OCI-LY3 (cell line): Measurements from ENCODE around the gene ANGPTL1.

Experiments
- H2AFZ ChIP-seq: fragments of 200-600, 300-600 bp; shearing (Covaris generic); 2 replicates; pipeline ENCODE4 v1.6.0; 2014; ENCODE audit warnings: antibody characterized with exemption, low read depth, low read length
- H3K27ac ChIP-seq: fragments of 200-600, 300-600 bp; sonication (generic); 2 replicates; pipeline ENCODE4 v1.5.1; 2014; ENCODE audit warnings: mild to moderate bottlenecking, low read length, moderate library complexity, mixed read lengths
- H3K27me3 ChIP-seq: fragments of 200-600, 300-600 bp; sonication (generic); 2 replicates; pipeline ENCODE4 v1.6.1; 2014; ENCODE audit warnings: low read depth, low read length, mixed read lengths
- H3K36me3 ChIP-seq: fragments of 200-600, 300-600 bp; sonication (generic); replicated peaks from 2 replicates; pipeline ENCODE3; 2014; ENCODE audit warnings: low read depth, low read length, mixed read lengths
- H3K4me1 ChIP-seq: fragments of 300-600, 200-600 bp; sonication (generic); 2 replicates; pipeline ENCODE4 v1.6.1; 2014; ENCODE audit warnings: low read length, mixed read lengths
- H3K4me2 ChIP-seq: fragments of 200-600, 300-600 bp; sonication (generic); 2 replicates; pipeline ENCODE4 v1.6.1; 2014; ENCODE audit warnings: low read length, mixed read lengths
- H3K4me3 ChIP-seq: fragments of 300-600, 200-600 bp; sonication (generic); 2 replicates; pipeline ENCODE4 v1.5.1; 2014; ENCODE audit warnings: antibody characterized with exemption, mild to moderate bottlenecking, low read length, moderate library complexity
- H3K79me2 ChIP-seq: fragments of 300-600, 200-600 bp; shearing (Covaris generic); 2 replicates; pipeline ENCODE4 v1.6.1; 2014; ENCODE audit warnings: mild to moderate bottlenecking, low read length, mixed read lengths
- H3K9ac ChIP-seq: fragments of 300-600, 200-600 bp; shearing (Covaris generic); 2 replicates; pipeline ENCODE4 v1.6.0; 2014; ENCODE audit warnings: mild to moderate bottlenecking, low read length, moderate library complexity
- H3K9me3 ChIP-seq: fragments of 200-600, 300-600 bp; shearing (Covaris generic); 2 replicates; pipeline ENCODE4 v1.6.1; 2014; ENCODE audit warnings: low read length, mixed read lengths; ENCODE audit not compliant: insufficient read depth
- H4K20me1 ChIP-seq: fragments of 200-600, 300-600 bp; sonication (generic); 2 replicates; pipeline ENCODE4 v1.6.1; 2016; ENCODE audit warnings: low read length, mixed read lengths; ENCODE audit not compliant: insufficient read depth
- EZH2phosphoT487 ChIP-seq: fragments of 200-600 bp; shearing (Covaris generic); IDR thresholded peaks from 2 replicates; pipeline ENCODE4 v1.6.1; 2018; ENCODE audit warnings: antibody characterized with exemption, mixed run types, low read depth
- TF ChIP-seq, protein P1 (sequence below): fragments of 200-600, 300-600 bp; sonication (generic); IDR thresholded peaks from 2 replicates; pipeline ENCODE4 v1.5.1; 2014; ENCODE audit warnings: antibody characterized with exemption, low read length, low read depth

The ANGPTL1 gene

DNA sequence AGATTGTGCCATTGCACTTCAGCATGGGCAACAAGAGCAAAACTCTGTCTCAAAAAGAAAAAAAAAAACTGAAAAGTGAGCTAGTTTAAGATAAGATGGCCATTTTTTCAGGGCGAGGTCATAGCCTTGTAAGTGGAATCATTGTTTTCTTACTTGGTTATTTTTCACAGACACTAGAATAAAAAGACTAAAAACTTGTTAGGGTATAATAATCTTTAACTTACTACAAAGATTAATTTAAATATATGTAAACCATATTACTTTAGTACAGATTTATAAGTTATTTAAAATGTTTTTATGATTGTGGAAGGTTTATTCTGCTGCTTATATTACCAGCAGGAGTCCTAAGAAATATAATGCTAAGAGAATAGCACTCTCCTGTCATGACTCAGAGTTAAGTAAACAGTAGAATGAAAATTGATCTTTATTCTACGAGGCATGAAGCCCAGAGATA lies 23.5 kb downstream of the ANGPTL1 start:
- Histone ChIP-seq H3K27me3 (no peaks in the 10 kb centered on the region), H3K4me3 (no peak overlapping the region), H3K4me2 (no peak overlapping the region), H3K36me3 (no peaks in the 10 kb centered on the region), H3K9me3 (no peaks in the 10 kb centered on the region), H3K4me1 (no peaks in the 10 kb centered on the region), H3K27ac (no peak overlapping the region), H3K9ac (no peak overlapping the region), H3K79me2 (no peaks in the 10 kb centered on the region), H2AFZ (no peak overlapping the region), H4K20me1 (no peaks in the 10 kb centered on the region)
- TF ChIP-seq EZH2phosphoT487 = no peak
- TF ChIP-seq, protein P1, sequence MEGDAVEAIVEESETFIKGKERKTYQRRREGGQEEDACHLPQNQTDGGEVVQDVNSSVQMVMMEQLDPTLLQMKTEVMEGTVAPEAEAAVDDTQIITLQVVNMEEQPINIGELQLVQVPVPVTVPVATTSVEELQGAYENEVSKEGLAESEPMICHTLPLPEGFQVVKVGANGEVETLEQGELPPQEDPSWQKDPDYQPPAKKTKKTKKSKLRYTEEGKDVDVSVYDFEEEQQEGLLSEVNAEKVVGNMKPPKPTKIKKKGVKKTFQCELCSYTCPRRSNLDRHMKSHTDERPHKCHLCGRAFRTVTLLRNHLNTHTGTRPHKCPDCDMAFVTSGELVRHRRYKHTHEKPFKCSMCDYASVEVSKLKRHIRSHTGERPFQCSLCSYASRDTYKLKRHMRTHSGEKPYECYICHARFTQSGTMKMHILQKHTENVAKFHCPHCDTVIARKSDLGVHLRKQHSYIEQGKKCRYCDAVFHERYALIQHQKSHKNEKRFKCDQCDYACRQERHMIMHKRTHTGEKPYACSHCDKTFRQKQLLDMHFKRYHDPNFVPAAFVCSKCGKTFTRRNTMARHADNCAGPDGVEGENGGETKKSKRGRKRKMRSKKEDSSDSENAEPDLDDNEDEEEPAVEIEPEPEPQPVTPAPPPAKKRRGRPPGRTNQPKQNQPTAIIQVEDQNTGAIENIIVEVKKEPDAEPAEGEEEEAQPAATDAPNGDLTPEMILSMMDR = no peak

DNA sequence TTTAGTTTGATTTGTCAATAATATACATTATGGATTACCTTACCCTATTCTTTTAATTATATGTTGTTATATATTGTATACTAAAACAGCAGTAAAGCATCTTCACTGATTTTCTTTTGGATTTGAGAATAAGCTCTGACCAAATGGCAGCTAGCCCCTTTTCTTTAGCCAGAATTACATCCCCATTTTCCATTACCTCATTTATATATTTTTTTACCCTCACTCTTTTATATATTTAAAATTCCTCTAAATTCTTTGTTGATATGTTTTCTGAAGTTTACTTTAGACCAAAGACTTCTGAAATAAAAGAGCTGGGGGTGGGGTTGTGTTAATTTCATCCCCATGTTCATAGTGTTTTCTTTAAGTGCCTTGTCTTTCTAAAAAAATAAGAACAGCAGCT lies 24.6 kb downstream of the ANGPTL1 start:
- H3K36me3 ChIP-seq = no peaks in the 10 kb centered on the region

DNA sequence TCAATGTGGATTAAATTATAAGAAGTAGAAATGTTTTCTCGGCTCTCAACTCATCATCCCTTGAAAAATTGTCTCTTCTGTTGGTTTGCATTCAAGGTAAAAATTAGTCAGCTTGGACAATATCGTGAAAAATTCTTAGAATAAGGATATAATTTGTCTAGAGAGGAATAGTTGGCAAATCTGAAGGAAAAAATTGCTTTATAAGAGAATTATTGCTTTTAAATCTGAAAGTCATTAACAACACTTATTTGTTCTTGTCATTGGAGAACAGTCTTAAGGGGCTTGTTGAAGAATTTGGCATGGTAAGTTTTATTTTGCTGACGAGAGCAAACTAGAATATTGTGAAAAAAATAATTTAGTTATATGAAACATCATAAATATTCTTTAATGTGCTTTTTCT lies 26.4 kb downstream of the ANGPTL1 start:
- no peak overlapping the region for H2AFZ ChIP-seq
- H3K9ac ChIP-seq = no peak overlapping the region
- no peaks in the 10 kb centered on the region for H3K79me2 ChIP-seq
- no peak for TF ChIP-seq EZH2phosphoT487
- TF ChIP-seq, protein P1 = no peak
- H3K27me3 ChIP-seq = no peaks in the 10 kb centered on the region
- no peaks in the 10 kb centered on the region for H3K4me1 ChIP-seq
- no peak overlapping the region for H3K4me3 ChIP-seq
- H3K9me3 ChIP-seq = no peaks in the 10 kb centered on the region
- no peaks in the 10 kb centered on the region for H3K36me3 ChIP-seq
- no peaks in the 10 kb centered on the region for H4K20me1 ChIP-seq
- no peak overlapping the region for H3K27ac ChIP-seq
- no peak overlapping the region for H3K4me2 ChIP-seq

More for the DNA sequence above, 24.6 kb downstream of the ANGPTL1 start:
- H3K4me3 ChIP-seq = no peak overlapping the region
- H3K4me1 ChIP-seq = no peaks in the 10 kb centered on the region
- H2AFZ ChIP-seq = no peak overlapping the region
- no peaks in the 10 kb centered on the region for H4K20me1 ChIP-seq
- H3K9me3 ChIP-seq = no peaks in the 10 kb centered on the region
- no peaks in the 10 kb centered on the region for H3K27me3 ChIP-seq
- H3K27ac ChIP-seq = no peak overlapping the region
- H3K4me2 ChIP-seq = no peak overlapping the region
- TF ChIP-seq, protein P1 = no peak
- TF ChIP-seq EZH2phosphoT487 = no peak
- no peaks in the 10 kb centered on the region for H3K79me2 ChIP-seq
- H3K9ac ChIP-seq = no peak overlapping the region

DNA sequence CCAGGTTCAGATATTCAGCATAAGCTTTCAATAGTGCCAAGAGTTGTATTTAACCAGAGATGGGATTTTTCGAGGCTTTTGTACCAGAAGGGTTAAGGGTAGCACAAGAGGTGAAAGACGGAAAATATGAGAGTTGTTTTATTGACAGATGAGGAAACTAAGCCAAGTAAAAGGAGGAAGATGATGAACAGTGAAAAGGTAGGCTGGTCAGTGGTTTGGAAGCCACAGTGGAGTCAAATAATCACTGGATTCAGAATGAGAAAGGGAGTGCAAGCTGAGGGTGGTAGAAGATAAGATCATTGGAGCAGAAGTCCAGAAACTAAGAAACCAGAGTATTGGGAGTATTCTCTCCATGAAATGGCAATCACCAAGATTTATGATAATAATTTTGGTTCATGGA lies 45.7 kb downstream of the ANGPTL1 start:
- no peak for TF ChIP-seq EZH2phosphoT487
- TF ChIP-seq, protein P1 = no peak
- peaks cover 6% of the 10 kb centered on the region for H3K4me1 ChIP-seq
- H3K4me2 ChIP-seq = no peak overlapping the region
- no peak overlapping the region for H2AFZ ChIP-seq
- no peaks in the 10 kb centered on the region for H3K27me3 ChIP-seq
- no peaks in the 10 kb centered on the region for H3K79me2 ChIP-seq
- no peak overlapping the region for H3K27ac ChIP-seq
- no peak overlapping the region for H3K4me3 ChIP-seq
- H3K9me3 ChIP-seq = no peaks in the 10 kb centered on the region
- no peaks in the 10 kb centered on the region for H4K20me1 ChIP-seq
- no peak overlapping the region for H3K9ac ChIP-seq
- H3K36me3 ChIP-seq = no peaks in the 10 kb centered on the region
